Measurements from ENCODE around the gene SH2D3A.
A peak's percentile ranks its signal among the peaks of the same experiment; 100 is the strongest.

The SH2D3A gene

GRCh38 chr19:6736917-6737283 is 30.3 kb downstream of the SH2D3A start:
- DNase-seq = no peak

DNA sequence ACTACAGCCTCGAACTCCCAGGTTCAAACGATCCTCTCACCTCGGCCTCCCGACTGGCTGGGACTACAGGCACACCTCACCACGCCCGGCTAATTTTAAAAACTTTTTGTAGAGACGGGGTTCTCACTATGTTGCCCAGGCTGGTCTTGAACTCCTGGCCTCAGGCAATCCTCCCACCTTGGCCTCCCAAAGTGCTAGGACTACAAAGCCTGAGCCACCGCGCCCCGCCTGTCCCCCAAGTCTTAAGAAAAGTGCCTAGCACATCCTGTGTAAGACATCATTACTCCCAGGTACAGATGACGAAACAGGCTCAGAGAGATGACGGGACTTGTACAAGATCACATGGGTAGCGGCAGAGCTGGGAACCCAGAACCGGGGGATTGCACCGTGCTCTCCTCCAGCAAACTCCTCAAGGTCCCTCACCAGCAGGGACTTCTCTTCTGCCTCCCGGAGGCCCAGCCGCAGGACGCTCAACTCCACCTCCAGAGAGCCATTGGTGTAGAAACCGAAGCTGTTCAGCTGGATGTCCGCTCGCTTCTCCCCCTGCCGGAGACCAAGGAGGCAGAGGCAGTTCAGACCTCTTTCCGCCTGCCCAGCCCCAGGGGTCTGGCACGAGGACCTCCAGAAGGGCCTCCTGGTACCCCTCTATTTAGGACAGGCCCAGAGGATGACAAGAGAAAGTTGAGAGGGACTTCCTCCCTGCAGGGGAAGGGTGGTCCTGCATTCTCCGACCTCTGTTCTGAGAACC is 30.9 kb downstream of the SH2D3A start:
- DNase-seq = peak; percentile 85

DNA sequence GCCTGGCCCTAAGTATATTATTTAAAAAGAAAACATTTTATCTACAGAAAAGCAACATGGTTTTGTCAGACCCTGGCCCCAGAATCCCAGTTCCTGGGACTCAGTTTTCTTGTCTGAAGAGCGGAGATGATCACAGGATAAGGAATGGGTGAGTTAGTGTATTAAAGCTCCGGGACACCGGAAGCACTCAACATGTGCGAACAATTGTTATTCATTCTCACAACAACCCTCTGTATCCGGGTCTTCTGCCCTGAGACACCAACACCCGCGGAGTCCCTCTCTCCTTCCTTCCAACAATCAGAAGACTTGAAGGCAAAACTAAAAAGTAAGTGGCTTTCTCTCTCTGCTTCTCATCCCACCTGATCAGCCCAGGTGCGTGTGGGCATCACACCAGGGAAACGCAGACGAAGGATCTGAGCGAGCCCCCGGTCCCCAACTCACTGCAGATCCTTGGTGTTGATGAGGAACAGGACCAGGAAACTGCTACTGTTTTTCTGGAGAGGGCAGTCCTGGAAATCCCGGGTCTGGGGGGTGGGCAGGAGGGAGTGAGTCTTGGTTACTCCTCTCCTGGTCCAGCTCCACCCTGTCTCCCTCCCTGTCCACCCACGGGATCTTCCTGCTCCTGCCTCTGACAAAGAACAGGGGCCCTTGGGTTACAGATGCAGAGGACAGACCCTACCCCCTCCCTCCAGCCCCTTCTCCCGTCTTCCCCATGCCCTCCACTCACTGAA is 31.9 kb downstream of the SH2D3A start:
- no peak for DNase-seq

DNA sequence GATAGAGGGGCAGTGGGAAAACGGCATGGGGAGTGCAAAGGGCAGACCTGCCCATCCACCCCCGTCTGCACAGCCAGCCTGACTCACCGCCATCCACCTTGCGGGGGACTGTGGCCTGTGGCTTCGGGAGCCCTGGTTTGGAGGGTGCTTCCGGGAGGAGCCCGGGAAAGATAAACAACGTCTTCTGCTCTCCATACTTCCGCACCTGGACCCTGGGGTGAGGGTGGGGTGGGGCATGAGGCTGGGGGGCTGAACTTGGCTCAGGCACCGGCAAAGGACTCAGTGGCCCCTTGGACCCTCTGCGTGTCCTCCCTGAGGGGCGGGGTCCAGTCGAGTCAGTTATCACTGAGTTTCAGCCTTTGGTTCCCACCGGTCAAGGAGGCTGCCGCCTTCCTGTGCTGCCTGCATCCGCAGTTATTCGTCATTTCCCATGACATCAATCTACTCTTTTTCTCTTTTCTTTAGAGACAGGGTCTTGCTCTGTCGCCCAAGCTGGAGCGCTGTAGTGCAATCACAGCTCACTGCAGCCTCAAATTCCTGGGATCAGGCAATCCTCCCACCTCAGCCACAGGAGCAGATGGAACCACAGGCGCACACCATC is 33.0 kb downstream of the SH2D3A start:
- no peak for DNase-seq

DNA sequence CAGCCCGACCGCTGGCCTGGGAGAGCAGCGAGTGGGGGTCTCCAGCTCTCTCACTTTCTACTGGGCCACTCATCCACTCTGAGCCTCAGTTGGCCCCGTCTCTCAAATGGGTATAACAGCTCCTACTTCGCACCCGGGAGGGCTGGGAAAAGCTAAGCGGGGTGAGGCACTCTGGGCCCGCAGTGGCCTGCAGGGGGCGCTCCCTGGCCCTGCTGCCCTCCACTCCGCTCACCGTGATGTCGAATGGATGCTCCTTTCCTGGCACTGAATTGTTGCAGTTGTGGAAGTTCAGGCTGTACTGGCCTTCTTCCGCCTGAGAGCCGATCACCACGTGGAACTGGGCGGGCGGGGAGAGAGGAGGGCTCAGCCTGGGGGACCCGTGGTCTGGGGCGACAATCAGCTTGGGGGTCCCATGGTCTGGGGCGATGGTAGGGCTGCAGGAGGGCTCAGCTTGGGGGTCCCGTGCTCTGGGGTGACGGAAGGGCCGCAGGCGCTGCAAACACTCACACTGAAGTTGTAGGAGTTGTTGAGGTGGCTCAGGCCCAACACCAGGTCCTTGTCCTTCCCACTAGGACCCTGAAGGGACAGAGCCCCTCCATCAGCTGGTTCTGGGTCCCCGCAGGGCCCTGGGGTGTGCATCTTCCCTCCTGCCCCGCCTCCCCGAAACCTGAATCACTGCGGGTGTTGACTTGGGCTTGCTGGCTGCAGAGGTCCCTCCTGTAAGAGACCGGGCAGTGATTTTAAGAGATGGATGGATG is 33.7 kb downstream of the SH2D3A start:
- DNase-seq = no peak

GRCh38 chr19:6732803-6733337 is 34.4 kb downstream of the SH2D3A start:
- no peak for DNase-seq

- DNase-seq = no peak
These were observed 35.4 kb downstream of the SH2D3A start for GRCh38 chr19:6731822-6732221.

GRCh38 chr19:6730941-6731670 is 36.1 kb downstream of the SH2D3A start:
- DNase-seq = no peak

- no peak for DNase-seq
These were observed 37.0 kb downstream of the SH2D3A start for GRCh38 chr19:6730153-6730804.

GRCh38 chr19:6729573-6730152 is 37.6 kb downstream of the SH2D3A start:
- no peak for DNase-seq

DNA sequence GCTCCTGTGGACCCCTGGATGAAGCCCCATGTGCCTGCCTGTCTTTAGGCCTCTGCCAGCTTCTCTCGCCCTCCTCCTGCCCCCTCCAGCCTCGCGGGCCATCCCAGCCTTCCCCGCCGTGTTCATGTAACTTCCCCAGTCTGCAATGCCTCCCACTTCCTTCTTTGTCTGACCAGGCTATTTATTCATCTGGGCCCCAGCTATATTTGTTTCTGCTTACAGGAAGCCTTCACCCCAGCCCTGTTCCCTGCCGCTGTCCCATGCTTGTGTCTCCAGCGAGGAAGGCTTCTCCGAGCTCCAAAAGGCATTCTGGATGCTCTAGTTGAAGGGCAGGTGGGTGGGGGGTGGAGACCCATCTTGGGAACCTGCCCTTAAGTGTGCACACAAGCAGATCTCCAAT is 38.9 kb downstream of the SH2D3A start:
- DNase-seq = no peak

DNA sequence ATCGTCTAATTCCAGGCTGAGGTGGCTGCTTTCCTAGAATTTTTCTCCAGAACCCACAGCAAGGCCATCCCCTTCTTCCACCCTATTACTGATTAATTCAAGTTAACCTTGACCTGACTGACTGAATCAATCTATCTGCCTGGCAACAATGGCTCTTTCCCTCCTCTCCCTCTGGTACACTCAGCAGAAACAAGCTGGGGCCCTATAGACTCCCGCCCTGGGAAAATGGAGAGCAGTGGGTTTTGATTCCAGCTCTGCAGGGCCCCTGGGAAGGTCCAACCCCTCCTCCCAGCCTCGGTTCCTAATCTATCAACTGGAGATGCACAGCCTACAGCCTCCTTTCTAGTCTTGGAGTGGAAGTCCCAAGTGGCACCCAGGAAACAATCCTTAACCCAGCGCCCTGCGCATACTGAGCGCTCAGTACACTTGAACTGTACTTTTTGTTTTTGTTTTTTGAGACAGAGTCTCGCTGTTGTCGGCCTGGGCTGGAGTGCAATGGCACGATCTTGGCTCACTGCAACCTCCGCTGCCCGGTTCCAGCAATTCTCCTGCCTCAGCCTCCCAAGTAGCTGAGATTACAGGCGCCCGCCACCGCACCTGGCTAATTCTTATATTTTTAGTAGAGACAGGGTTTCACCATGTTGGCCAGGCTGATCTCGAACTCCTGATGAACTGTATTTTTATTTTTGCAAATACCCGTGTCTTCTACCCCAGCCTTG is 41.6 kb downstream of the SH2D3A start:
- DNase-seq = no peak

- DNase-seq = no peak
These were observed 42.4 kb downstream of the SH2D3A start for GRCh38 chr19:6724631-6725492.

DNA sequence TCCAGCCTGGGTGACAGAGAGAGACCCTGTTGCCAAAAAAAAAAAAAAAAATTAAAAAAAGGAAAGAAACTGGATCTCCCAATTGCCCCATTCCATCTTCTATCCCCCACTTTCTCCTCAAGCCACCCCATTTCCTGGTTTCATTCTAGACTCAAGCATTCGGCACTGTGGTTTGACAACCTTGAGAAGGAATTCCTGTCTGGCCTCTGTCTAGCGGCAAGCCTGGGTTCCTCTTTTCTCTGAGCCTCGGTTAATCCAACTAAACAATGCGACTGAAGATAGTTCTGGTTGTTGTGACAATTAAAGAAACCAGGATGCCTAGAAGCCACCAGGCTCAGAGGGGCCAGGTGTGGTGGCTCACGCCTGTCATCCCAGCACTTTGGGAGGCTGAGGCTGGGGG is 43.5 kb downstream of the SH2D3A start:
- no peak for DNase-seq

DNA sequence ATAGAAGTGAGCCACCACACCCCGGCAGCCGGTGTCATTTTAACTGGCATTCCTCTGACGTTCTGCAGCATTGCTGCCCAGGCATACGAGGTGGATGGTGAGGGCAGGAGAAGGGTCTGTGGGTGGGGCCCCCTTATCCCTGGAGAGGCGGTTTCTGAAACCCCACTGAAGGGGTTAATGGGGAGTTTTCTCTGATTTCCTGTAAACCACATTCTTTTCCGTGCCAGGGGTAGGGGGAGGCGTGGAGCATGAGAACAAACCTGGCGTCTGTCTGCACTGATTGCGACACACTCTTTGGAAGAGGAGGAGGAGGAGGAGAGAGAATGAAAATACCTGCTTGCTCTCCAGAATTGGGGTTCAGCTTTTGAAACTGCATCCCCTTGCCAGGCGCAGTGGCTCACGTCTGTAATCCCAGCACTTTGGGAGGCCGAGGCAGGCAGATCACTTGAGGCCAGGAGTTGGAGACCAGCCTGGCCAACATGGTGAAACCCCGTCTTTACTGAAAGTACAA is 44.1 kb downstream of the SH2D3A start:
- peak; percentile 50 for DNase-seq

DNA sequence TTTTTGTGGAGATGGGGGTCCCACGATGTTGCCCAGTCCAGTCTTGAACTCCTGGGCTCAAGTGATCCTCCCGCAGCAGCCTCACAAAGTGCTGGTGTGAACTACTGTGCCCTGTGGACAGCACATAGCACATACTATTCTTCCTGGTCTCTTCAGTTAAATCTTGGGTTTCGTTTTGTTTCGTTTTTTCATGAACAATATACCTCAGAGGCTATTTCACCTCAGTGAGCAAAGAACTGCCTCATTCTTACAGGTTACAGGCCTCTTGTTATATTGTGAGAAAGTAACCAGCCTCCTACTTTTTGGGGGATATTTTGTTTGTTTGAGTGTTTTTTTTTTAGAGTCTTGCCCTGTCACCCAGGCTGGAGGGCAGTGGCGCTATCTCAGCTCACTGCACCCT is 45.5 kb downstream of the SH2D3A start:
- no peak for DNase-seq

- DNase-seq = no peak
These were observed 46.1 kb downstream of the SH2D3A start for GRCh38 chr19:6721138-6721474.

DNA sequence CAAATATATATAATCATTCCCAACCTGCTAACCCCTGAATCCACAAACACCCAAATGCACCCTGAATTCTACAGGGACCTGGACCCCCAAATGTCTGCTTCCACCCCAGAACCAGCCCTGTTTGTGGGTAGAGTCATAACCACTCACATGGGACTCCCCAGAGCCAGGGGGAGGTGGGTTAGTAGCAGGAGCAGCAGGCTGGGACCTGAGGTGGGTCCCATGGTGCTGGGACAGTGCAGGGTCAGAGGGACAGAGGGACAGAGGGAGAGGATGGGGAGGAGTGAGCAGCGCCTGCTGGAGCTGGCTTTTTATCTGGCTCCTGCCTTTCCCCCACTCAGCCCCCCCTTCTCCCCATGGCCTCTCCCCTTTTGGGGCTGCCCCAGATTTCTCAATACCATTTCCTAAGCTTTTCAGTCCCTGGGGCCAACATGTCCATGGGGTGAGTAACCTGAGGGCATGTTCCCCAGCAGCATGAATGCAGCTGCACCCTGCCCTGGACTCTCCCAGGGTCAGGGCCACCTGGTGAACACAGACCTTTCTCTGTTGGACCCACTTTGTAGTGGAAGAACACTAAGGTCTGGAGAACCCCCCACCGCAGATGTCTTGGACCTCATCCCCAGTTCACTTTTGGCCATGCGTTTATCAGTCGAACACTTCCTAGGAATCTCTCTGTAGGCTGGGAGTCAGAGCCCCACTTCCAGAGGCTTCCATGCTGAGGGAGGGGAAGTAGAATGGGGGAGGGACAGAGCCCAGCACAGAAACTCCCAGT is 46.7 kb downstream of the SH2D3A start, which contains the start of gene C3:
C3 (minus strand) TSS at position 282 of the 769 bp plus-strand sequence; CDS start at position 221, 61 bp downstream.
- DNase-seq = peak; percentile 52

DNA sequence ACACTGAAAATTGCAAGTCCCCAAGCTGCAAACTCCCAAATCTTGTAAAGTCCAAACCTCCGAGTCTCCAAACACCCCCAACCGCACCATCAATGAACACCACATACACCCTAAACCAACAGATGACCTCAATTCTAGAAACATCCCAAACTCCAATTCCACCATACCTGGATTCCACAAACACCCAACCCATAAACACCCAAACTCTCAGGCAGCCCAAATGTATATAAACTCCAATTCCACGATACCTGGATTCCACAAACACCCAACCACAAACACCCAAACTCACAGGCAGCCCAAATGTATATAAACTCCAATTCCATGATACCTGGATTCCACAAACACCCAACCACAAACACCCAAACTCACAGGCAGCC is 47.3 kb downstream of the SH2D3A start:
- no peak for DNase-seq

Measured in fibroblast of skin of right quadriceps (primary cell).